Psoas muscle (tissue), 8 donors: ENCODE data around the gene PDF. TPM values are rescaled to one million over a fixed set of nuclear protein-coding genes. Genes with fewer than 3 reads are reported as not detected.

Experiments
- ATAC-seq, 4 donors: fragments of 200-7000 bp; cut with Tn5 transposase; one replicate each; pipeline ENCODE4 v1.9.1; 2020; ENCODE audit warnings: moderate library complexity in 3 of 4, mild to moderate bottlenecking in 2 of 4
- DNase-seq, 2 donors: peaks; one replicate each; pipeline ENCODE4 v3.0.0-alpha.2; 2020
- H3K27ac ChIP-seq: fragments of 200-600 bp; one replicate; pipeline ENCODE4 v1.8.0; 2022
- H3K27me3 ChIP-seq, 3 donors: fragments of 200-600 bp in 1 of 3; one replicate each; pipeline versions ENCODE4 v1.6.1 to v1.8.0; 2013 to 2022; ENCODE audit warnings: low read length in 2 of 3, mild to moderate bottlenecking in 2 of 3, moderate library complexity in 1 of 3; ENCODE audit not compliant: insufficient read depth in 3 of 3
- H3K36me3 ChIP-seq, 2 donors: fragments of 200-600 bp in 1 of 2; one replicate each; pipeline versions ENCODE4 v1.6.1 to v1.8.0; 2013 to 2022; ENCODE audit warnings: low read depth in 1 of 2, mild to moderate bottlenecking in 1 of 2, moderate library complexity in 1 of 2; ENCODE audit not compliant: insufficient read depth in 1 of 2
- H3K4me1 ChIP-seq: fragments of 200-600 bp; one replicate; pipeline ENCODE4 v1.8.0; 2022
- H3K4me3 ChIP-seq: fragments of 200-600 bp; one replicate; pipeline ENCODE4 v1.8.0; 2022; ENCODE audit warnings: mild to moderate bottlenecking
- H3K9me3 ChIP-seq: fragments of 200-600 bp; one replicate; pipeline ENCODE4 v1.8.0; 2022
- CTCF ChIP-seq: fragments of 200-600 bp; IDR thresholded peaks from one replicate; pipeline ENCODE4 v1.8.0; 2022; ENCODE audit warnings: antibody characterized with exemption
- WGBS, 3 donors: extraction: QIAGEN DNeasy Blood & Tissue Kit; methylation state at CpG; one replicate each; pipeline versions ENCODE4 v1.1.6 to v1.1.7; 2013; 5-methylcytosine and 5-hydroxymethylcytosine counted together
- intact Hi-C, 2 donors: fragments of 100-400 bp; cut with DNase I; formaldehyde crosslinking; loops; one replicate each; pipeline versions ENCODE4 v1.11.0 to v1.14.2; 2022
- polyA plus RNA-seq, 3 donors: library from polyadenylated mRNA; stranded (reverse); fragments of 200-250 nt; gene quantifications; one replicate each; pipeline ENCODE4 v1.2.3, GENCODE V29; 2013
- total RNA-seq, 4 donors: library from RNA; stranded (reverse); fragmentation: NEBNext Ultra II Directional in 2 of 4; extraction: Animal tissue kit (Norgen Biotek cat#: 25700) in 2 of 4; gene quantifications; one replicate each; pipeline versions ENCODE4 v1.2.1 to v1.2.4, GENCODE V29; 2021 to 2023
- donor health status: healthy with polysubstance abuse.
- donor health status: DM: no; HTN: no; CAD: no; lungs with moderate emphysema.
- donor health status: Bipolar disorder and iron deficiency.
- donor health status: healthy.
- donor health status: DM: yes; HTN: yes; CAD: no.
- donor health status: DM: no; HTN: no; CAD: no.
- donor health status: DM: no; HTN: no; CAD: no.
- donor health status: DM: yes; HTN: yes; CAD: no.

PDF gene
- total and polyA plus RNA-seq, 7 donors = 6.8 to 19.8 (median 9.6) TPM

DNA sequence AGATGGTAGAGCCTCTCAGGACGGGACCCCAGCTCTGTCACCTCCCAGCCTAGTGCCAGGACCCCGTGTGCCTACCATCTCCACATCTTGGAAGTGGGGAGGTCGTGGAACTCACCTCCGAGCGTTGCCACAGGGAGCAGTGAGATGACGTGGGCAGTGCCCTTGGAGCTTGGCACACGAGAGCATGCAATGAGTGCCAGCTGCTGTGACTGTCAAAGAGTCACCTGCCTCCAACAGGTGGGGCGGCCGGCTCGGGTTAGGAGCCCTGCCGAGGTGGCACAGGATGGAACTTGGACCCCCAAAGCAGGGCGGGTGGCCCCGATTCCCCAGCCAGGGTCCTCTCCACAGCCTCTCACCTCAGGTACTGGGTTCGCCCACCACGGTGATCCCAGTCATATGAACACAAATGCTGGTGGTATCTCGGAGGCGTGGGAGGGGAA lies 13.8 kb downstream of the PDF start:
- Histone ChIP-seq H3K9me3 (no peaks in the 10 kb centered on the region), H3K4me3 (no peak overlapping the region), H3K4me1 (peaks cover 29% of the 10 kb centered on the region), H3K36me3 (peaks cover 7 to 77% of the 10 kb centered on the region in 2 donors), H3K27me3 (no peaks in the 10 kb centered on the region), H3K27ac (peak overlapping the region; percentile 77)
- ATAC-seq (peak; percentile 45 to 62 (median 57)), DNase-seq (peak; percentile 49 to 57)
- WGBS, 3 donors = 64 to 72% (median 68%) methylated on average over 17 of the region's 17 CpGs
- intact Hi-C loops = no loop called here
- no peak for TF ChIP-seq CTCF

- H3K36me3 ChIP-seq = peaks cover 7 to 68% of the 10 kb centered on the region in 2 donors
- H3K27ac ChIP-seq = peak overlapping the region; percentile 77
- 75 to 87% (median 76%) methylated on average over 30 of the region's 30 CpGs for WGBS, 3 donors
- H3K27me3 ChIP-seq = no peaks in the 10 kb centered on the region
- TF ChIP-seq CTCF = no peak
- intact Hi-C loops = no loop called here
- H3K4me3 ChIP-seq = no peak overlapping the region
- no peaks in the 10 kb centered on the region for H3K9me3 ChIP-seq
- ATAC-seq (no peak), DNase-seq (no peak)
- peaks cover 29% of the 10 kb centered on the region for H3K4me1 ChIP-seq
Observed at GRCh38 chr16:69315486-69316311, 14.7 kb downstream of the PDF start.

GRCh38 chr16:69314534-69314933 lies 15.9 kb downstream of the PDF start:
- no peak for ATAC-seq
- H3K36me3 ChIP-seq = peaks cover 7 to 57% of the 10 kb centered on the region in 2 donors
- no peaks in the 10 kb centered on the region for H3K27me3 ChIP-seq

GRCh38 chr16:69313469-69313868 lies 16.9 kb downstream of the PDF start:
- Histone ChIP-seq H3K4me3 (no peak overlapping the region), H3K36me3 (peaks cover 7 to 46% of the 10 kb centered on the region in 2 donors), H3K4me1 (peaks cover 29% of the 10 kb centered on the region), H3K27me3 (no peaks in the 10 kb centered on the region), H3K27ac (peak overlapping the region; percentile 92), H3K9me3 (no peaks in the 10 kb centered on the region)
- ATAC-seq = no peak
- no peak for DNase-seq
- WGBS, 3 donors = 83 to 85% (median 84%) methylated on average over 5 of the region's 5 CpGs
- no peak for TF ChIP-seq CTCF
- intact Hi-C loops = no loop called here

More at GRCh38 chr16:69314534-69314933, 15.9 kb downstream of the PDF start:
- Histone ChIP-seq H3K9me3 (no peaks in the 10 kb centered on the region), H3K4me1 (peaks cover 29% of the 10 kb centered on the region), H3K4me3 (no peak overlapping the region), H3K27ac (peak overlapping the region; percentile 77)
- DNase-seq = no peak
- intact Hi-C loops = no loop called here
- 81 to 87% (median 85%) methylated on average over 11 of the region's 11 CpGs for WGBS, 3 donors
- TF ChIP-seq CTCF = no peak
